ENCODE results near the gene NES. TPM values are rescaled to one million over a fixed set of nuclear protein-coding genes. Genes with fewer than 3 reads are reported as not detected.

The NES gene
- total RNA-seq, 2 donors from 2014 or later, result 65.8 to 103 TPM

DNA sequence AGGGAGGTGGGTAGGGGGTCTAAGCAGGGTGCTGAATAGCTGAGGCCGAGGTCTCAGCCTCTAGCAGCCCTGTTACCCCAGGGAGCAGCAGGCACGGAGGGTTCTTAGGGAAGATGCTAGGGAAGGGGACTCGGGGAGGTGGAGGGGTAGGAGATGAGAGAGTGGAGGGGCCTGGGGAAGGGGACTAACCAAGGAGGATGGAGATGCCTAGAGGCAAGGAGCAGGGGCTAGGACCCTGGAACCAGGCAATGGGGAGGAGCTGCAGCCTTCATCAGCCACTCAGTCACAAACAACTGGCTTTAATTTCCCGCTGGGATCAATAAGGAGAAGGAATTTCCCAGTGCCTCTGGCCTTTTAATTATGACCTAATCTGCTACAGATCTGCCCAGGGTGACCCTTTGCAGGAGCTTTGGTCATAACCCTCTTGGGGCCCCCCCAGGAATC is 31.0 kb upstream of the NES start:
- Histone ChIP-seq H3K27me3 (ENCODE audit: control insufficient read depth, insufficient read depth, low read length, poor library complexity, severe bottlenecking) (no peaks in the 10 kb centered on the region), H3K9me3 (ENCODE audit: control insufficient read depth, low read length) (no peaks in the 10 kb centered on the region), H3K9ac (ENCODE audit: extremely low read depth, low read length, poor library complexity, severe bottlenecking) (no peak overlapping the region), H3K4me1 (ENCODE audit: control insufficient read depth, insufficient read depth, low read length) (peaks cover 21% of the 10 kb centered on the region), H3K4me3 (ENCODE audit: low read length) (peak overlapping the region; percentile 59), H3K36me3 (ENCODE audit: control insufficient read depth, insufficient read depth, low read length) (no peaks in the 10 kb centered on the region), H3K27ac (ENCODE audit: low read depth, low read length) (peak overlapping the region; percentile 71)
- peak; percentile 90 for DNase-seq
- H3K4me1 Mint-ChIP-seq, result peaks cover 53% of the 10 kb centered on the region
- peaks cover 25% of the 10 kb centered on the region for H3K27me3 Mint-ChIP-seq (ENCODE audit: insufficient read depth)
- TF ChIP-seq, protein P1, sequence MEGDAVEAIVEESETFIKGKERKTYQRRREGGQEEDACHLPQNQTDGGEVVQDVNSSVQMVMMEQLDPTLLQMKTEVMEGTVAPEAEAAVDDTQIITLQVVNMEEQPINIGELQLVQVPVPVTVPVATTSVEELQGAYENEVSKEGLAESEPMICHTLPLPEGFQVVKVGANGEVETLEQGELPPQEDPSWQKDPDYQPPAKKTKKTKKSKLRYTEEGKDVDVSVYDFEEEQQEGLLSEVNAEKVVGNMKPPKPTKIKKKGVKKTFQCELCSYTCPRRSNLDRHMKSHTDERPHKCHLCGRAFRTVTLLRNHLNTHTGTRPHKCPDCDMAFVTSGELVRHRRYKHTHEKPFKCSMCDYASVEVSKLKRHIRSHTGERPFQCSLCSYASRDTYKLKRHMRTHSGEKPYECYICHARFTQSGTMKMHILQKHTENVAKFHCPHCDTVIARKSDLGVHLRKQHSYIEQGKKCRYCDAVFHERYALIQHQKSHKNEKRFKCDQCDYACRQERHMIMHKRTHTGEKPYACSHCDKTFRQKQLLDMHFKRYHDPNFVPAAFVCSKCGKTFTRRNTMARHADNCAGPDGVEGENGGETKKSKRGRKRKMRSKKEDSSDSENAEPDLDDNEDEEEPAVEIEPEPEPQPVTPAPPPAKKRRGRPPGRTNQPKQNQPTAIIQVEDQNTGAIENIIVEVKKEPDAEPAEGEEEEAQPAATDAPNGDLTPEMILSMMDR (conservative IDR thresholded peaks at IDR 0.05), result no peak
- peak overlapping the region; percentile 36 for H3K27ac Mint-ChIP-seq
- H3K36me3 Mint-ChIP-seq (ENCODE audit: low read depth), result peaks cover 2% of the 10 kb centered on the region
- H3K9me3 Mint-ChIP-seq, result no peaks in the 10 kb centered on the region
- 4 to 17% methylated on average over 3 to 4 of the region's 4 CpGs for WGBS, 2 experiments (ENCODE audit: insufficient coverage in 1 of 2, insufficient read length in 1 of 2)
- peak overlapping the region; percentile 72 for H3K4me3 Mint-ChIP-seq

DNA sequence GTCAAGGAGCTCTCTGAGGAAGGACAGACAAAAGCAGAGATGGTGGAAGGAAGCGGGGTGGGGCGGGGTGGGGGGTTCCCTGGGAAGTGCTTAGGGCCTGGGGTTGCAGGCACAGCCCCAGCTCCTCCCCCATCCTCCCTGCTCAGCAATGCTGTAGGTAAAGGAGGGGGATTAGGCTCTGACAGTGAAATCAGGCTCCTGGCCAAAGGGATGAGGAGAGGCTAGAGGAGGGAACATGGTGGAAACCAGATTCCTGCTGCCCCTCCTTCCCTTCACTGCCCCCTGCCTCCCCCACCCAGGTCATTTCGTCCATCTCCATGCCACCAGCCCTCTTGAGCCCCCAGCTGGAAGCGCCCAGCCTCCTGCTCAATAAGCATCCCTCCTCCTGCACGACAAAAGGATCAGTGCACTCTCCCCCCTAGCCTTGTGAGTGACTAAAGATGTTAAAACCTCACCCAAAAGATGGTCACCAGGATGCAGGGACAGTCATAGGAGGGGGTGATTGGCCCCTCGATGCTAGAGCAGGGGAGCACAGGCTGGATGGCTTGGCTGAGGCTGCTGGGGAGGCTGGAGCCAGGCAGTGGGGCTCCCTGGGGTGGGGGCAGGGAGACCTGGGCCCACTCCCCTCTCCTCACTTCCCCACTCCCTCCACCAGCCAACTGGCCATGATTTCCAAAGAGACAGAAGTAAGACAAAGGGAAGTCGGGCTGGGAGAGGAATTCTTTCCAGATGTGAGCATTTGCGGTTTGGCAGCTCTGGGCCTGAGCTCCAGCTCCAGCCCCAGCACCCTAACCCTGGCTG is 30.4 kb upstream of the NES start:
- H3K36me3 Mint-ChIP-seq (ENCODE audit: low read depth), result peaks cover 5% of the 10 kb centered on the region
- peak; percentile 83 for DNase-seq
- peak overlapping the region; percentile 71 for H3K27ac ChIP-seq (ENCODE audit: low read depth, low read length)
- H3K9ac ChIP-seq (ENCODE audit: extremely low read depth, low read length, poor library complexity, severe bottlenecking), result peak overlapping the region; percentile 54
- no peaks in the 10 kb centered on the region for H3K27me3 ChIP-seq (ENCODE audit: control insufficient read depth, insufficient read depth, low read length, poor library complexity, severe bottlenecking)
- H3K4me3 Mint-ChIP-seq, result peak overlapping the region; percentile 72
- peaks cover 58% of the 10 kb centered on the region for H3K4me1 Mint-ChIP-seq
- H3K4me1 ChIP-seq (ENCODE audit: control insufficient read depth, insufficient read depth, low read length), result peaks cover 24% of the 10 kb centered on the region
- TF ChIP-seq, protein P1 (conservative IDR thresholded peaks at IDR 0.05), result no peak
- peaks cover 31% of the 10 kb centered on the region for H3K27me3 Mint-ChIP-seq (ENCODE audit: insufficient read depth)
- H3K9me3 Mint-ChIP-seq, result no peaks in the 10 kb centered on the region
- H3K9me3 ChIP-seq (ENCODE audit: control insufficient read depth, low read length), result no peaks in the 10 kb centered on the region
- H3K27ac Mint-ChIP-seq, result peak overlapping the region; percentile 94
- H3K36me3 ChIP-seq (ENCODE audit: control insufficient read depth, insufficient read depth, low read length), result no peaks in the 10 kb centered on the region
- WGBS, 2 experiments (ENCODE audit: insufficient coverage in 1 of 2, insufficient read length in 1 of 2), result 22 to 40% methylated on average over 2 to 8 of the region's 8 CpGs
- peak overlapping the region; percentile 91 for H3K4me3 ChIP-seq (ENCODE audit: low read length)

DNA sequence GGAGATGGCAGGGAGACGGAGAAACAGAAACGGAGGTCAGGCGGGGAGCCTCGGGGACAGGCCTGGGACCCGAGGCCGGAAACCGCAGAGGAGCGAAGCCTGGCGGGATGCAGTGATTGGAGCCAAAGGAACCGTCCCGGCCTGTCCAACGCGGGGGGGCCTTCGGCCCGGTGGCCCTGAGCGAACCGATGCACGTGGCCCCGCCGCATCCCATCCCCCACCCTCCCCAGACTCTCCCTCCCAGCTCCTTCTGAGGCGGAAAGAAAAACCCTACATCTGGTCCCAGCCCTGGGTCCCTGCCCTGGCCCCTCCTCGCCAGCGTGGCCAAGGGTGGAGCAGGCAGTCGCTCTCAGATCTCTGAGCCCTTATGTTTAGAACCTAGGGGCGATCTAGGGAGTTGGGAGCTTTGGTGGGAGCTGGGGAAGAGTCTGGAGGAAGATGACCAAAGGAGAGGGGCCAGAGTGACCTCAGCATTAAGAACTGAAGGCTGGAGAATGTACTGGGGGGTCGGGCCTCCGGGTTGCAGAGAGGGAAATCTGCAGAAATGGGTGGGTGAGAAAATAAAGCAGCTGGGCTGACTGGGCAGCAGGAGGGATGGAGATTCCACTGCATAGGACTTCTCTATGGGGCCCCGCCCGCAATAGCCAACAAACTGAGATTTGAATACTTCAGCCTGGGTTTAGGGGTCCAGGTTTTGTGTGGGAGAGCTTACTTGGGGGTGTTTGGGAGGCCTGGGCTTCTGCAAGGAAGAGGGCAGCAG is 29.6 kb upstream of the NES start:
- Histone ChIP-seq H3K9ac (ENCODE audit: extremely low read depth, low read length, poor library complexity, severe bottlenecking) (peak overlapping the region; percentile 54), H3K4me1 (ENCODE audit: control insufficient read depth, insufficient read depth, low read length) (peaks cover 24% of the 10 kb centered on the region), H3K9me3 (ENCODE audit: control insufficient read depth, low read length) (no peaks in the 10 kb centered on the region), H3K4me3 (ENCODE audit: low read length) (peak overlapping the region; percentile 91), H3K27ac (ENCODE audit: low read depth, low read length) (peak overlapping the region; percentile 71), H3K27me3 (ENCODE audit: control insufficient read depth, insufficient read depth, low read length, poor library complexity, severe bottlenecking) (no peaks in the 10 kb centered on the region), H3K36me3 (ENCODE audit: control insufficient read depth, insufficient read depth, low read length) (no peaks in the 10 kb centered on the region)
- Mint-ChIP-seq H3K9me3 (no peaks in the 10 kb centered on the region), H3K27me3 (ENCODE audit: insufficient read depth) (peaks cover 39% of the 10 kb centered on the region), H3K27ac (peak overlapping the region; percentile 94), H3K36me3 (ENCODE audit: low read depth) (peaks cover 5% of the 10 kb centered on the region), H3K4me3 (peak overlapping the region; percentile 72), H3K4me1 (peaks cover 62% of the 10 kb centered on the region)
- WGBS, 2 experiments (ENCODE audit: insufficient coverage in 1 of 2, insufficient read length in 1 of 2), result 4 to 9% methylated on average over 13 to 29 of the region's 29 CpGs
- DNase-seq, result peak; percentile 90
- TF ChIP-seq, protein P1 (conservative IDR thresholded peaks at IDR 0.05), result no peak

All from endodermal cell (in vitro differentiated cells).